Kidney capillary endothelial cell (primary cell): ENCODE data around the gene EXD3.
"Not testable (repeated sequence)": the region's sequence is repeated elsewhere in the genome, so short reads cannot be mapped to it uniquely, and the experiment has no call there.

ENCODE experiments used
- DNase-seq: peaks from one replicate; pipeline ENCODE4 v3.0.0-alpha.2; 2018; ENCODE audit warnings: low spot score

Gene EXD3

DNA sequence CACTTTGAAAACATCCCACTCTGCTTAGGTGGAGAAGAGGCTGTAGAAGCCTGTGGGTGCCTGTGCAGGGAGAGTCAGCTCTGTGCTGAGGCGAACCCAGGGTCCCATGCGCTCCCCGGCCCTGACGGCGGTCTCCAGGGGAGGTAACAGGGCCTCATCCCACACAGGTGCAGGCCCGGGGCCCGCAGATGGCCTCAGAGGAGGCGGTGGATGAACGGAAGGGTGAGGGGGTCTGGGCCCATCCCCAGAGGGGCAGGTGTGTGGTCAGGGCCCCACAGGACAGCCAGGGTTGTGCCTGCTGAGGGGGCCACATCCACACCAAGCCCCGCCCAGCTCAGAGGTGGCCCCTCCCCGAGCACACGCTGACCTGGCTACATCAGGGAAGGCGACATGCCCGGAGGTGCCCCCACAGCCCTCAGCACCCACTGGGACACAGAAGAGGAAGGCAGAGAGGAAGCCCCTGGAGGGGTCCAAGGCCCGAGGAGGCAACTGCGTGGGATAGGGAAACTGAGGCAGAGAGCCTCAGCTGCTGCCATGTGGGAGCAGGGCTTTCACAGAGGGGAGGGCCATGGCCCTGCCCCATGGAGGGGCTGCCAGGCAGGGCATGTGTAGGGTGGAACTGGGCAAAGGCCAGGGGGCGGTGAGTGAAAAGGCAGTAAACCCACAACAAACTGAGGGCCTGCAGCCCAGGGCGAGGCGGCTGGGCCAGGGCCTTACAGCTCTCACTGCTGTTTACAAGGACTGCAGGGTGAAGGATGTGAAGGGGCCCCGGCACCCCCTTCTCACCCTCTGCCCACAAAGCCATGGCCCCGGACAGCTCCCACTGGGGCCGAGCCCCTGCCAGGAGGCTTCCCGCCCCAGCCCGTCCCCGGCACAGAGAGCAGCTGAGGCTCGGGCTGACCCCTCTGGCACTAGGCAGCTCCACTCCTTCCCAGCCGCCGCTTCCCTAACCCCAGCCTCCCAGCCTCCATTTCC is 29.5 kb downstream of the EXD3 start:
- DNase-seq = no peak

DNA sequence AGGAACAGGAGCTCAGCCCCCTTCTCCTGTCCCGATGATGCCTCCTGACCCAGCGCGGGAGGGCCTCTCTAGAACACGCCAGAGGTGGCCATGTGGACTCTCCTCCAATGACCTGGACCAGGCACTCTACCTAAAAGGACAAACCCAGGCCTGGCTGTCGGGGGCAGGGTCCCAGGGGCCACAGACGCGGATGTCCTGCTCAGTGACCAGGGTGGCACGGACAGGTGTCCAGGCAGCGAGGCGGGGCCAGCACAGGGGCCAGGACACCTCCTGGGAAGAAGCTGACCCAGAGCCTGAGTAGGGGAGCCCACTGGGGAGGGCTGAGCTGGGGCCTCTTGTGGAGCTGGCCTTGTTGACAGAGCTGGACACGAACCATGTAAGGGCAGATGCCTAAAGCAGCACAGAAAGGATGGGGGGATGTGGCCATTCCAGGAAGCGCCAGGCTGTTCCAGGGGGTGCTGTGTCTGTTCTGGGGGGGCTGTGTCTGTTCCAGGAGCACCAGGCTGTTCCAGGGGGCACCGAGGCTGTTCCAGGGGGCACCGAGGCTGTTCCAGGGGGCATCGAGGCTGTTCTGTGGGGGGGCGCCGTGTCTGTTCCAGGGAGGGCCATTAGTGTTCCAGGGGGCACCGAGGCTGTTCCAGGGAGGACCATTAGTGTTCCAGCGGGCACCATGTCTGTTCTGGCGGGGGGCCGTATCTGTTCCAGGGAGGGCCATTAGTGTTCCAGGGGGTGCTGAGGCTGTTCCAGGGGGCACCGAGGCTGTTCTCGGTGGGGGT is 30.5 kb downstream of the EXD3 start:
- no peak for DNase-seq

DNA sequence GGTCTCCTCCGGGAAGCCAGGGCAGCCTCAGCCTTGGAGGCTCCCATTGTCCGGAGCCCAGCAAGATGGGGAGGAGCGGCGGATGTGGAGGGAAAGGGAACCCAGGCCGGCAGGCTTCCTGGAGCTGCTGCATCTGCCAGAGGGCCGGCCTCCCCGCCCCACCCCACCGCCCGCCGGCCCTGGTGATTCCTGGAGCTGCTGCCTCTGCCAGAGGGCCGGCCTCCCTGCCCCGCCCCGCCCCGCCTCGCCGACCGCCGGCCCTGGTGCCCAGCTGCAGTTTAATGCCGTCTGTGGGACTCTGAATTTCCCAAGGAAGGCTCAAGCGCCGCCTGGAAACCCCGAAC is 31.6 kb downstream of the EXD3 start:
- DNase-seq = peak; percentile 60

DNA sequence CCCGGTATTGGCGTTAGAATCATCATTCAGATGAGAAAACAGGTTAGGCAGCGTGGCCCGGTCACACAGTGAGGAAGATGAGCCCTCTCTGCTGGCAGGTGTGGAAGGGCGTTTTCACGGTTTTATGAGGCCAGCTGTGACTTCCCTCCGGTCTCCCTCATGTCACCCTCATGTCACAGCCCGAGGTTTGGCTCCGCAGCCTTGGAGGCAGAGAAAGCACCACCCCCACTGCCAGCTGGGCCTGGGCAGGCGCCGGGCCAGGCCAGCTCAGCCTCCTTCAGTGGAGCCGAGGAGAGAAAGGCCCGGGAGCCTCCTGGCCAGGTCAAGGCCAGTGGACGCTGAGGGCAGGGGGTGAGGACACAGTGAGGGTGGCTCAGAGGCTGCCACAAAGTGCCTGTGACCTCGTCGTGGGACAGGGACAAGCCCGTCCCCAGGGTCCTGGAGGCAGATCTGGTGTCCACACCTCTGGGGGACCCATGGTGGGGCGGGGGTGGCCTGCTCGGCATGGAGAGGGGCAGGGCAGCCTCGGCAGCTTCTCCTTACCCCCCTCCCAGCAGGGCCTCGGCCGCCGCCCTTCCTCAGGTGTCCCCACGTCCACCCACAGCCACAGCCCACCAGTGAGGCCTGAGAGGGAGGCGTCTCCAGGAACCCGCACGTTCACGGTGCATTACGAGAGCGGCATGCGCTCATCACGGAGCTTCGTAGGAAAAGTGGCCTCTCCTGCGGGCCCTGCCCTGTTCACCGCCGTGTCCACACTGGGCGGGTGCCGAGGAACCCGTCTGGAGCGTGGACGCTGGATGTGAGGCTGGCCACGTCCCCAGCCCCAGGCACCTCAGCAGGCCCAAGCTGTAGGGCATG is 32.2 kb downstream of the EXD3 start:
- peak; percentile 54 for DNase-seq

DNA sequence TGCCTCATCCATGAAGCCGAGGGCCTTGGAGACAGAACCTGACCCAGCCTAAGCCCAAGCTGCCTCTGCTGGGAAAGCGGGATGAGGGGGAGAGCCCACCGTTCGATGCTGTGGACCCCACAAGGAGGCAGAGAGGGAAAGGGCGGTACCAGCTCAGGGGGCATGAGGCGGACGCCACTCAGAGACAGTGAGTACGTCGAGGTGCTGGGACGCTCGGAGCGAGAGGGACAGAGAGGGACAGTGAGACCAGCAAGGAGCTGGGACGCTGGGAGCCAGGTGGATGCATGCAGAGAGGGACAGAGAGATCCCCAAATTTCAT is 33.6 kb downstream of the EXD3 start:
- DNase-seq = no peak

DNA sequence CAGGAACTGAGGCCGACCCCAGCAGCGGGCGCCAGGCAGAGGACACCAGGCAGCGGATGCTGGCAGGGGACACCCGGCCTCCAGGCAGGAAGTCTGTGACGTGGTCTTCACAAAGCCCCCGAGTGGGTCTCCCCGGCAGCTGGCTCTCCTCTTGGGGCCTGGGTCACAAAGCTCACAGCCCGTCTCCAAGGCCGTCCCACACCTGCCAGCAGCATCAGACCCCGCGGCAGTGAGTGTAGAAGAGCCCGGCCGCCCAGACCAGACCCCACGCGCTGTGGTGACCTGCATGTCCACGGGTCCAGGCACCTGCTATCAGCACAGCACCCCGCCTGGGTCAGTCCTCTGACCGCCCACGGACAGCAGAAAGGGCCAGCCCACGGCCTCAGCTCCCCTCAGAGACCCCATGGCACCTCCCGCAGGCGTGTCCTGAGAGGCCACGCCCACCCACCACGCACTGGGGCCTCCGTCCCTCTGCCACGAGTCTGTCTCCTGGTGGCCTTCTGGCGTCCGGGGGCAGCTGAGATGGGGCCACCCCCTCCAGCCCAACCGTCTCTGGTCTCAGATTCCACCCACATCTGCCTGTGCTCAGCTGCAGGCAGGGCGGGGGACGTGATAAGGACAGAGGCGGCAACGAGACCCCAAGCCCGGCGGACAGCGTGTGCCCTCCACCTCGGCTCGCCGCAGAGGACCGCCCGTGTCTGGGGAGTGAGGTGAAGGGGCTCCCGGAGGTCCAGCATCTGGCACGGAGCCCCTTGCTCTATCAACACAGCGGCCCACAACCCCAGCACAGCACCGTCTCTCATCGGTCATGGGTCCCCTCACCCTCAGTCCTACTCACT is 34.2 kb downstream of the EXD3 start:
- DNase-seq = no peak

DNA sequence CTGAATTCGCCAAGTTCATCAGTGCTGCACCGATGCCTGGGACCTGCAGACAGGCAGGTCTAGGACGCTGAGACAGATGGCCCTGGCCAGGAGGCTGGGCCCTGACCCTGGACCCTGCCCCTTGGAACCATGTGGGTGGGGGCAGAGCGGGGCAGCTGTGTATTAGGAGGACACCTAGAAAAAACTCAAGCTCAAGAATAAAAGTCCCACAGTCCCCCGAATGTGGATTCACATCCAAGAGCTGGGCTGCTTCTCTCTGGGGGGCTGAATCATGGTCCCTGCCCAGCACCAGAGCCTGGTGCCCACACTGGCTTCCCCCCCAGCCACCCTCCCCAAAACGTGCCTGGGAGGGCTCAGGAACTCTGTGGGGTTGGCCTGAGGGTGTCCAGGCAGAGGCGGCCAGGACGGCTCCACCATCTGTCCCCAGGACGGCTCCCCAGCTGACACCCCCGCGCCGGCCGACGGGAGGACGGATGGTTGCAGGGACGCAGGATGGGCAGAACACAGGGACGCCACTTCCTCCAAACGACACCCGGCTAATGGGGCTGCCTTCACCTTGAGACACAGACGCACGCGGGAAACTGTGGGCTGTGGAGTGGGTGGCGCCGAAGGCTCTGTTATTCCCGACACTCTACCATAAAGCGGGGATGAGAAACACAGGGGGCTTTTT is 34.9 kb downstream of the EXD3 start:
- DNase-seq = no peak

DNA sequence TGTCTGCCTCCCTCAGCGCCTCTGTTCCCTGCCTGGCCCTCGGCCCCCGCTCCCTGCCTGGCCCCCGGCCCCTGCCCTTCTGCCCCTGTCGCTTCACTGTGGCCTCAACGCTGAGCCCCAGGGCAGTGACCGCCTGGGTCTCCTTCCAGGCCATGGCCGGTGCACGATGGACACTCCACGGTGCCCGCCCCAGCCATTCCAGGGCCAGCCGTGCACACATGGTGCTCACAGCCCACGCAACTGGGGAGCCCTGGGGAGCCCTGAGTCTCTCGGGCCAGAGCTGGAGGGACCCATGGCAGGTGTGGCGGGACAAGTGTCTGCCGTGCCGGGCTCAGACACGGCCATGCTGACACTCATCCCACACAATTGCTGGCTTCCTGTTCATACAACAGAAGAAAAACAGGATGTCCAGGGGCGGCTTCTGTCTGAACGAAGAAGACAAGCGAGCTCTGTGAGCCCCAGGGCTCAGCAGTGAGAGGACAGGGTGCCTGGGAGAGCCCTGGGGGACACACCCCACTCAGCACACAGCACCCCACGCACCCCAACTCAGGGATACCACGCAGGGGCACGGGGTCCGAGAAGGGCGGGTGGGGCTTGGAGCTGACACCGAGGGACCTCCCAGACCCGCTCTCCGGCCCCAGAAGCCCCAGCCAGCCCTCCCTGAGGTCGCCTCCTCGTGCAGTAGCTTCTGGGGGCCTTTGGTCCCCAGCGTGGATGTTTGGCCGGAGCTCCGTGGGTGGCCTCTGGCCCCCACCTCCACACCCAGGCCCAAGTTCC is 35.7 kb downstream of the EXD3 start:
- peak; percentile 67 for DNase-seq

DNA sequence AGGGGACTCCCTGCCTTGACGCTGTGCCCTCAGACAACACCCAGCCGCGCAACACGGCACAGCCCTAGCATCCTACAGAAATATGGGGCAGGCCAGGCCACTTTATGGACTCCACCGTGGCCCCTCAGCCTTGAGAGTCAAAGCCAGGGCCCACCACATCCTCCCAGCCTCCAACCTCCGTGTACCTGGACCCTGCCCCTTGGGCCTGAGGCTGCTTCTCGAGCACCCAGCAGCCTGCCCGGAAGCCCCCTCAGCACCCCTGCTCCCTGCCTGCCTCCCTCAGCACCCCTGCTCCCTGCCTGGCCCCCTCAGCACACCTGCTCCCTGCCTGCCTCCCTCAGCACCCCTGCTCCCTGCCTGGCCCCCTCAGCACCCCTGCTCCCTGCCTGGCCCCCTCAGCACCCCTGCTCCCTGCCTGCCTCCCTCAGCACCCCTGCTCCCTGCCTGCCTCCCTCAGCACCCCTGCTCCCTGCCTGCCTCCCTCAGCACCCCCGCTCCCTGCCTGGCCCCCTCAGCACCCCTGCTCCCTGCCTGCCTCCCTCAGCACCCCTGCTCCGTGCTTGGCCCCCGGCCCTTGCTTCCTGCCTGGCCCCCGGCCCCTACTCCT is 36.4 kb downstream of the EXD3 start:
- DNase-seq = not testable (repeated sequence)

DNA sequence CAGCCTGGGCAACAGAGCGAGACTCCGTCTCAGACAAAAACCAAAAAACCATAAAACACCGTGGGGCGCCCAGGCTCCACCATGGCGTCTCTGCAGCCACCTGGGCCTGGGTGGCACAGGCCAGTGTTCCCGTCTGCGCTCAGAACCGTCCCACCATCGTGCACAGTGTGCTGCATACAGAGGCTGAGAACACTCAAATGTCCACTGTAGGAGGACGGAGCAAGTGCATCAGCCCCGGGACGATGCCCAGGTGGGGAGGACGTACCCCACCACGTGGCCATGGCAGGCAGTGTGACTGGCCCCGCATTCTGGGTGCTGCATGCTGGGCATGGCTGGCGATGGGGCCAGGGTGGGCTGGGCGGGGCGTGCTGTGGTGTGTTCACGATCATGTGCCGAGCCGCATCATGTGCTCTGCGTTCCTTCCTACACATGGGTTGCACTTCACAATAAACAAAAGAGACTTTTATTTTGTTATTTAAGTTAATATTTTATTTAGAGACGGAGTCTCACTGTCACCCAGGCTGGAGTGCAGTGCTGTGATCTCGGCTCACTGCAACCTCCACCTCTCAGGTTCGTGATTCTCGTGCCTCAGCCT is 37.8 kb downstream of the EXD3 start:
- DNase-seq = no peak

DNA sequence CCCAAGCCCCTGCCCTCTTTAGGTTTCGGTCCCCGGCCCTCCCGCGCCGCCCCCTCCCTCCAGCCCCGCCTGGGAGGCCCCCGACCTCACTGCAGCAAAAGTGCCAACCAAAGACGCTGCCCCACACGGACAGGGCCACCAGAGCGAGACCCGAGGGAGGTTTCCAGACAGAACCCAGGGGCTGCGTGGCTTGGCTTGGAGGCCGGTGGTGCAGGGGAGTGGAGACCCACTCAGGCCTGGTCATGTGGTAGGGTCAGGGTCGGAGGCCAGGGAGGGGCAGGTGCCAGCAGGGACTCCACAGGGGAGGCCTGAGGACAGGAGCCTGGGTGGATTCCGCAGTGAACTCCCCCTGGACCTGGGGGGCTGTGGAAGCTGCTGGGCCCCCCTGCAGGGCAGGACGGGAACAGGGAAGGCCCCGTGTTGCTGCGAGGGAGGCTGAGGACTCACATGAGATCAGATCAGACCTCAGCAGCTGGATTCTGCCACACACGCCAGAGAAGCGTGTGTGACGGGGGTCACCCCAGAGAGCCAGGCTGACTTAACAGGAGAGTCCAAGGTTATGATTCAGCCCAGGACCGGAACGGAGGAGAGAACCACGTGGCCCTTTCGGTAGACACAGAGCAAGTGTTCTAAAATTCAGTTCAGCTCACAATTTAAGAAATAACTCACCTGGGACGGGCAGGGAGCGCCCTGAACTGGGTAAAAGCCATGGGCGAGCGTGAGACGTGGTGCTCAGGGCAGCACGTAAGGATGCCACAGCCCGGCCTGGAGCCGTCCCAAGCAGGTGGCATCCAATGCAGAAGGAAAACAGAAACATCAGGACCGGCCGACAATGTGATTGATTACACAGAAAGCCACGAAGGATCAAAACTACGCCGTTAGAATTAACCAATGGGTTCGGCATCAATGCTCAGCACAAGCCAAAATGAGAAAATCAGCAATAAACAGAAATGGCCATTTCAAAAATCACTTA is 38.9 kb downstream of the EXD3 start:
- DNase-seq = no peak

DNA sequence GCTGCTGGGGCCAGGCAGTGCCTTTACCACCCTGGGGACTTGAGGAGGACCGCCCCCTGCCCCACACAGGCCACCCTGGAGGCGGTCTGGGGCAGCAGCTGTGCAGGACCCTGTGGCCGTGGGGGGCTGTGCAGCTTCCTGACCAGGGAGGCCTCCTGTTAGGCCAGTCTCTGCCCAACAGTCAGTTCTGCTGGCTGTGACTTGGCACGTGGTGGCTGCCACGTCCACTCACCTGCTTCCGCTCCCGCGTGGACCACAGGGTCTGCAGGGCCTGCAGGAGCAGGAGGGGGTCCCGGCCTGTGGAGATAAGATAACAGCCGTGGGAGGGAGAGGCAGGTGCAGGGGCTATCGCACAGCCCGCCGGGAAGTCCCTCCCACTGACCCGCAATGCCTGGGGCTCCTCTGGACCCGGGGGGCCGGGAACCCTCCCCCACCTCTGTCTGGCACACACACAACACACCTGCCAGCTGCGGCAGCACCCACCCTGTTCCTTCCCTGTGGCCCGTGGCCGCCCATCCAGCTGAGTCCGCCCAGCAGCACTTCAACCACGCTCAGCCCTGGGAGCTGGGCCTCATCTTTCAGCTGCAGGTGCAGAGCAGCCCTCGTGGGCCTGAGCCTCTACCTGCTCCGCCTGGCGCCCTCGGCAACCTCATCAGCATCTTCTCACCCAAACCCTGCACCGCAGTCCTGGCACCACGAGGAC is 39.7 kb downstream of the EXD3 start:
- no peak for DNase-seq

DNA sequence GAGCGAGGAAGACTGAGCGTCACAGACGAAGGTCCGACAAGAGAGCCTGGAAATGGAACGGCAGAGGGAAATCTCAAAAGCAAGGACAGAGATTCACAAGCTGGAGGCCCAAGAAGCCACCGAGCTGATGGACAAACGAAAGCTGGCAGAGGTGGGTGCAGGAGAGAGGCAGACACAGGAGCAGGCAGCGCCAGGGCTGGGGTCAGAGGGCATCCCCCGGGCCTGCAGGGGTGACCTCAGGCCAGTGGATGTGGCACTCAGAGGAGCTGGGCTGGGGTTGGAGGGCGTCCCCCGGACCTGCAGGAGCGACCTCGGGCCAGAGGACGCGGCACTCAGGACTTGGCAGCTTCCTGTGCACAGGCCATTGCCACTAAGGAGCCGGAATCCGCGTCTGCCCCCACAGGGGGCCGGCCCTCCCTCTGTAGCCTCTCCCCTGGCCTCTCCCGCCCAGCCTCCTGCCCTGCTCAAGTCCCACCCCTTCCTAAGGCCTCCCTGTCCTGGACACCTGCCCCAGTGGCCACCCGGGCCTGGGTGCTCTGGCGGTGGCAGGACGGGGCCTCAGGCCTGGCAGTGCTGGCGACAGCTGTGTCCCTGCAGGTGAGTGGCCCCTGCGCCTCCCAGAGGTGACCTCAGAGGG is 40.4 kb downstream of the EXD3 start:
- no peak for DNase-seq

DNA sequence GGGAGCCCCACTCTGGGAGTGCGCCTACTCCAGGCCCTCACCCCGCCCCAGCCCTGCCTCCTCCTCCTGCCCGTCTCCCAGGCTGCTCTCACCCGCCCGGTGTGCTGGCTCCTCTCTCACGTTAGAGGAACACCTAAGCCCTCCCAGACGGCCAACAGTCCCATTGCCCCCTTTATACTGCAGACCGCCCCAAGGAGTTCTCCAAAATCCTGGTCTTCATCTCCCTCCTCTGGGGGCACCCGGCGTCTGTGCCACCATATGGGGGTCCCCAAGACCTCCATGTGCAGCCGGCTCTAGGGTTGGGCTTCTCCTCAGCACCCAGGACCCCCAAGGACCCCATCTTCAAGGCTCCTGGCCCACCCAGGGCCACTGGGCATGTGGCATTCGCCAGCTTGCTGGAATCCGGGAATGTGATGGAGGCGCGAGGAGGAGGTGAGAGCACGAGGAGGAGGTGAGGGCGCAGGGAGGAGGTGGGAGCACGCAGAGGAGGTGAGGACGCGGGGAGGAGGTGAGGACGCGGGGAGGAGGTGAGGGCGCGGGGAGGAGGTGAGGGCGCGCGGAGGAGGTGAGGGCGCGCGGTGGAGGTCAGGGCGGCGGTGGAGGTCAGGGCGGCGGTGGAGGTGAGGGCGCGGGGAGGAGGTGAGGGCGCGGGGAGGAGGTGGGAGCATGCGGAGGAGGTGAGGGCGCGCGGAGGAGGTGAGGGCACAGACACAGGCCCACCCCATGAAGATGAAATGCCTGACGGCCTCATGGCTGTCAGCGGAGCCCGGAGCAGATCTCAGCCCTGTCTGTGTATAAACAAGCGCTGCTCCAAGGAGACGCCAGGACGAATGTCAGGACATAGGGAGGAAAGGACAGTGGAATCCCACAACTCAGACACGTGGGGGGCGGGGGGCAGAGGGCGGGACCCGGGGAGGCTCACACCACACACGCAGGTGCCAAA is 41.2 kb downstream of the EXD3 start:
- DNase-seq = no peak

DNA sequence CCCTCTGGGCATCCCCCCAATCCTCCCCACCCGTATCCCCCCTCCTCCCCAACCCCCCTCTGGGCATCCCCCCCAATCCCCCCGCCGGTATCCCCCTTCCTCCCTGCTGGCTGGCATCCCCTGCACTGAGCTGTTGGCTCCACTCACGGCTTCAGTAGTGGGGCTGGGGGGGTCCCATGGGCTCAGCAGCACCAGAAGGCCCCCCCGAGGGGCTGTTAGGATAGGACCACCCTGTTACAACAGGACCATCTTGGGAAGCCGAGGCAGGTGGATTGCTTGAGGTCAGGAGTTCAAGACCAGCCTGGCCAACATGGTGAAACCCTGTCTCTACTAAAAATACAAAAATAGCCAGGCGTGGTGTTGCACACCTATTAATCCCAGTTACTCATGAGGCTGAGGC is 42.4 kb downstream of the EXD3 start:
- DNase-seq = no peak

DNA sequence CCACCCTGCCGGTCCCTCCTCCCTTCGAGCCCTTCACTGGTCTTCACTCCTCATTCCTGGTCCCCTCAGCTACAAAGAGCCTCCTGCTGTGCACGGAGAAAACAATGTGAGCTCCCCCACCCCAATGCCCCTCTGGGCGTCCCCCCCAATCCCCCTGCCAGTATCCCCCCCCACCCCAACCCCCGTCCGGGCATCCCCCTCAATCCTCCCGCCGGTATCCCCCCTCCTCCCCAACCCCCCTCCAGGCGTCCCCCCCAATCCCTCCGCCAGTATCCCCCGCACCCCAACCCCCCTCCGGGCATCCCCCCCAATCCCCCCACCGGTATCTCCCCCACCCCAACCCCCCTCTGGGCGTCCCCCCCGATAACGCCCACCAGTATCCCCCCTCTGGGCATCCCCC is 42.8 kb downstream of the EXD3 start:
- DNase-seq = no peak
